NCI-H510A (cell line): ENCODE results near the gene ICE1.
"Not testable (repeated sequence)": the region's sequence is repeated elsewhere in the genome, so short reads cannot be mapped to it uniquely, and the experiment has no call there.

Source experiments
- DNase-seq: peaks from one replicate; lab custom pipeline; 2025; lab: John Stamatoyannopoulos, UW

Gene ICE1, protein sequence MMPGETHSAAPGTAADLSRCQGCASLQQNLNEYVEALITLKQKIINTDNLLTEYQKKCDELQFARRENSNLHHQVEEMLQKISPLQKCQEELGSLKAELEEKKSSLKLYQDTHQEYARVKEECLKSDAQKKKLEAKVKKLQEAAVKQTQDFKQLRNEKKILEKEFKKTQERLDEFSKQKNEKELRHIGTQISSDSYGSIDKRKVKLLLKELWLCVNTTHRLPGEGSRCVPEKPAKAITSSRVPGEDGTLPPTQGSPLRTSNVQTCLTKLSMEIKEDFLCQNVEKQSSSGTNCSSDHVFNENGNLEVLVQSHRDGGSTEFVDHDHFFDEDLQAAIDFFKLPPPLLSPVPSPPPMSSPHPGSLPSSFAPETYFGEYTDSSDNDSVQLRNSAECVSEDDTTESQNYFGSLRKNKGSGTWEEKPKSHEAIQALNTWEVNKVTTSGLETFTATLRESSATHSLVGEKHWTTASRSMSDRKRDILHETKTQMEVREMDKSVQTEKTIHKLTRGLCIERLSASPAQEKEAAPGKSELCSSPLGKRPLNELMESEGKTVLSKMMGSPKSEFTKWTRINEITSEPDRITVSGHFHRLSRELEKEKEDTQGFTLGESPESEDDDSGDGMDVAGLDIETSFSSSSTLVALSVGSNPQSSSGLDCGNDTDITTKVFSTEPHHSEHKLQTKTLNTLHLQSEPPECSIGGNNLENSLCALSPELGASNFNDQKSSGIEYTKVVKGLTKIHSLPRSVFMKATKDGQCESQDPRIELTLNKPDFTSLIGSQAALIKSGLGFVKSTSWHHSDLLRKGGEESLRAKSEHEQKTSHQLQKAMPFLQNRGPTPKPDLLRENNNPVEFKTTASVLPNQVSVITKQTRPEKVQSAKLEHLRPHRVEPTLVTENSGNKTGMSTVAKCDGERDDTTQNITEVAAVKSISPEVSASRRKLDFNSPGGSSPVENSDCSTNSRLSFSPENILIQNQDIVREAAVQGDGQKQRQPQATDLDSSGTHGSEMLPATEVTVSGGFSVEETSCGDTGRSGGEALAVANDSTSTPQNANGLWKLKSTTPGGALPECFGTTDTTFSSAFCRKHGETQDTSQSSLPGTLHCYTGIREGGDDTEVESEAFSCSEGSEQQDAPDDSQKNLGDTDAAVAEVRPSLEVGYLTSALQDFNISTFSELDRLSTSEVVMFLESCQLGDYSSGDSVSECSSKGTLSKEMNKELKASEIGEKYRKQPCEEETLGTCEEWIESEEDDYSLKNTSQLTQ (N-terminal part only)

DNA sequence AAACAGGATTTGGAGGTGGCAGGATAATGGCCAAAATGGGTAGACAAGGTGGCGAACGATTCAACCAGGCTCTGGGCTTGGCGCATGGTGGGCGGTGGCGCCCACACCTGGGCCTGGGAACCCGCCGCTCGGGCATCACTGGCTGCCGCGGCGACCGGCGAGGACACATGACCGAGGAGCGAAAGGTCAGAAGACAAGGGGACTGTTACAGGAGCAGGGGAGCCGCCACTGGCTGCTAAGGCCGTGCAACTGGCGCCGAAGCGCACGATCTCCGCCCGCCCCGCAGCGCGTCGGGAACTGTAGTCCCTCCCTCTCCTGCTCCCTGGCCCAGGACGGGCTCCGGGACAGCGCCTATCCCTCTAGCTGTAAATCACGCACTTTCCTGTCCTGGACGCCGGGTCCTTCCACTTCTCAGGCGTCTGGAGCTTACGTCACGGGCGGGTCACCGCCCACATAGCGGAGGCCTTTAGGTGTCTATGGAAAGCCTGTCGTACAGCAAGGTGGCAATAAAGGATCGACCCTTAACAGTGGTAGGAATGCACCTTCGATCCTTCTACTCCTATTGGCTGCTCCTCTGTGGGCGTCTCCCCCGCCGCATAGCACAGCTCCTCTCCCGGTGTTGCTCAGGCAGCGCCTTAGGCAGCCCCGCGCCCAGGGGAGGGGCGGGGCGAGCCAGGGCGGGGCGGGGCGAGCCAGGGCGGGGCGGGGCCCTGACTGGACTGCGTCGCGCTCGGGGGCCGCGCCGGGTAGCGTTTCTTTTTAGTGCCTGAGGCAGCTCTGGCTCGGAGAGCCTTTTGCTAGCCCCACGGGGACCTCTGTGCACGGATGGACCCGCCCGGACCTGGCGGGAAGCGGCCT, at the start of gene ICE1:
ICE1 (plus strand) TSS at position 717 of the 858 bp plus-strand sequence. CDS start 239 bp downstream, outside the sequence.
- DNase-seq: peak; percentile 94

DNA sequence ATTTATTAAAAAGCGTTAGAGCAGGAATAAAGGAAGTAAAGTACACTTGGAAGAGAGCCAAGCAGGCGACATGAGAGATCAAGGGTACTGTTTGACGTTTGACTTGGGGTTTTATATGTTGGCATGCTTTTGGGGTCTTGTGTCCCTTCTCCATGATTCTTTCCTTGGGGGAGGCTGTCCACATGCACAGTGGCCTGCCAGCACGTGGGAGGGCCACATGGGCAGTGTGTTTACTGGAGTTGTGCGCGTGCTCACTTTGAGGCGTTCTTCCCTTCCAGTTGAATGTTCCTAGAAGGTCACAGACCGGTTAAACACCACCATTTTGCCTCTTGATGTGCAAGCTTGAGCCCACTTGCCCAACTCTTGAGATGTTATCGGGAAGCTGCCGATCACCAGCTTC, 49.5 kb upstream of the ICE1 start:
- no peak for DNase-seq

DNA sequence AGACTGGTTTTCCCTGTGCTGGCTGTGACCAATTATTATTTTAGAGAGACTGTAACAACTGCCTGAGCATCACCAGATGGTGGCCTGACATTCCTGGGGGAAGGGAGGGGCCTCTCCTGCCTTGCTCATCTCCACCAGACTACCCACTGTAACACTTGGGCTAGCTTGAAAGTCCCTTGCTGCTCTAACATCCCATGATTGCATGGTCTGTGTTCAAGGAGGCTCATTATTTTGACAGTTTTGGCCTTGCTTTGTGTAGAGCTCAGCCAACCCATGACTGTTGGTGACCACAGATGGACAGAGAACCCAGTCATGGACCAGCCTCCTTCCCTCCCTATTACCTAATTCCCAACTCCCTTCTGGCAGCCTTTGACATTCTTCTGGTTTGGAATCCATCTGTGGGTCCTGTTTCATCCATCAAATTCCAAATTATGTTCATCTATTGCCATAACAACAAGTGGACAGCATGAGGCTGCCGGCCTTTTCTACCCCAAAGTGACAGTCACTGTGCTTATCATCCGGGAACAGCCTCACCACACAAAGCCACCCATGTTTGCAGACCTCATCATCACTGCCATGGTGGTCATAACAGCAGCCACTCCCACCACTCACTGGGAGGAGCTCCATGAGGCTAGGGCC, 49.0 kb upstream of the ICE1 start:
- no peak for DNase-seq

DNA sequence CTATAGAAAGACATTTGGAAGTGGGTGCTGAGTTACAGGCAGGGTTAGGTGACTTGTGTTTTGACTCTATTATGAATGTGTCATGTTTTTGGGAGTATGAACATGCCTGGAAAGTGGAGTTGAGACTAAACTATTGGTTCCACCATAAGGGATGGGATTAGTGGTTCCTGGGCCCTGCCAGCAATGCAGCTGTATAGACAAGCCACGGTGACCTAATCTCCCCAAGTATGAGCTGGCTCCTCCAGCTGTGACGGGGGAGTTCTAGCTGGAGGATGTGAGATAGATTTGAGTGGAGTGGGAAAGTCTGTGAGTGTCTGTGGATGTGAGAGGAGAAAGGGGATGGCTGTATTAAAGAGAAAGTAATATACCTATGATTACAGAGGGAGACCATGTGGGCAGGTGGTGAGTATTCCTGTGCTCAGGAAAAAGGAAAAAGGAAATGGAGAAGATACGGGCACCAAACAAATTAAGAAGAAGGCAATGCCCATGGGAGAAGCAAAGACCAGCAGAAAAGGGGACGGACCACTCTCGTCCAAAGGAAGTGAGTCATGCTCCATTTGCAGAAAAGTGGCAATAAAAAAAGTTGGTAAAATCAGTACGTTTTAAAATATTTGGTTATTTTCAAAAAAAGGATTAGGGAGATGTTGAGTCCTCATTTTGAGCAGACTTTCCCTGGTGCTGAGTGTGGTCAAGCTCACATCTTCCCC, 48.3 kb upstream of the ICE1 start:
- DNase-seq: no peak

DNA sequence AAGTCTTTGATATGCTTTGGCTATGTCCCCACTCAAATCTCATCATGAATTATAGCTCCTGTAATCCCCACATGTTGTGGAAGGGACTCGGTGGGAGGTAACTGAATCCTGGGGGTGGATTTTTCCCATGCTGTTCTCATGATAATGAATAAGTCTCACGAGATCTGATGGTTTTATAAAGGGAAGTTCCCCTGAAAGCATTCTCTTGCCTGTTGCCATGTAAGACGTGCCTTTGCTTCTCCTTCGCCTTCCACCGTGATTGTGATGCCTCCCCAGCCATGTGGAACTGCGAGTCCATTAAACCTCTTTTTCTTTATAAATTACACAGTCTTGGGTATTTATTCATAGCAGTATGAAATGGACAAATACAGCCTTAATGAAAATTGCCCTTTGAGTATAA, 44.7 kb upstream of the ICE1 start:
- DNase-seq: no peak

DNA sequence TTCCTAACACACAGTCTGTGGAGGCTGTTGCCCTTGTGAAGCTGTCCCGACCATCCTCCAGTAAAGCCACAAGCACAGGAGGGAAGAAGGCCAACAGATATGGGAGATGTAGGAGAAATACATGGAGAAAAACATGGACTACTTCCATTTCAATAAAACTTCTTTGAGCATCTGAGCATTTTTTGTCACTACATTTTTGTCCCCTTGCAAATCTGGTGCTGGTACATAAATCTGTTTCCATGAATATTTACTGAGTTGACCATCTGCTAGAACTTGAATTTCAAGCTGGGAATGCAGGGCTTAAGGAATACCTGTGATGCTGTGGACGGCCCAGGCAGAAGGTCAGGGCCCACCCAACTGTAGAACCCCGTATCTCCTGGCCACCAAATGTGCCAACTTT, 43.9 kb upstream of the ICE1 start:
- DNase-seq: no peak

DNA sequence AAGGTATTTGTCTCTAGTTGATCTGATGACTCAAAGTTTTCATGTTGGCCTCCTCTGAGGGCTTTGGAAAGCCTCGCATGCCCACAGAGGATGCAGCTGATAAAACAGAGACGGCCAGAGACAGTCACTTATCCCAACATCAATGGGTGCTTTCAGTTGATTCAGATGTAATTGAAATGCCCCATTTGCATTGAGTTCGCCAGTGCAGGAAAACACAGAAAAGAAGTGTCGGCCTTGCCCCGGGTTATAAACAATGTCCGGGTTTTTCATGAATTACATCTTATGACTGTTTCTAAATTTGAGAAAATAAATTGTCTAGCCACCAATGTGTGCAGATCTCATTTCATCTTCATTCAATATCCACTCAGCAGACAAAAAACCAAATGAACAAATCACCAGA, 42.2 kb upstream of the ICE1 start:
- DNase-seq: no peak

DNA sequence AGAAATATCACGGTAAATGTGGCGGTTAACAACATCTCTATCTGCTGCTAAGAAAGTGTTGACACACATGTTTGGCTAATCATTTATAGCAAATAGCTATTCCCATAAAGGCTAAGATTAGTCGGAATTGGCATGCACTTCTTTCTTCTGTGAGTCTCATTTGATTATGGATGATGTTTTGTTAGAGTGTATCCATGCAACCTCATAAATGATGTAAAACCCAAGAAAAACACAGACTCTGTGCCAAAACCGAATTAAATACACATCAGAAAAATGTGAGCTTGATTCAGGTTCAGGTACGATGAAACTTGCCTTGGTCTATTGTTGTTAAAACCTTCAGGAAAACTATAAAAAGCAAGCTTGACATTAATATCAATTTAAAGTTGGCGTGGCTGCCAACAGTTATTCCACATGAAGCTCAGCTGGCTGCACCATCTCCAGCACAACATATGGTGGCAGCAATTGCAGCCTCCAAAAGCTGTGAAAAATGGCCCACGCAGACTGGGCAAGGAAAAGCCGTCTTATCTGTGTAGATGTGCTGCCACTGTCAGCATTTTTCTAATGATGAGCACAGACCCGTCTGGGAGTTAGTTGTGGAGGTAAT, 41.1 kb upstream of the ICE1 start:
- no peak for DNase-seq

DNA sequence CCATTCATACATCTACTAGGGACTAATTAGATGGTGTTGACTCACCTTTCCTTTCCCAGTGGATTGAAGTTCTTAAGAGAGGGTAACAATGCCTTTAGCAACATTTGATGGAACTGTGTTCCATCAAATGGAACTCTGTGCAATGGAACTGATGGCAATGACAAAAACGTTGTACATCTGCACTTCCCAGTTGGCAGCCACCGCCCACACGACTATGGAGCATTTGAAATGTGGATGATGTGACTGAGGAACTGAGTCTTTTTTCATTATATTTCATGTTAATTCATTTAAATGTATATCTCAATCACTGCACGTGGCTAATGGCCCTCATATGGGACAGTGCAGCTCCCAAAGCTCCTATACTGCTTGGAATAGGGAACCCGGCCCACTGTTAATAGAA, 39.0 kb upstream of the ICE1 start:
- DNase-seq: no peak

DNA sequence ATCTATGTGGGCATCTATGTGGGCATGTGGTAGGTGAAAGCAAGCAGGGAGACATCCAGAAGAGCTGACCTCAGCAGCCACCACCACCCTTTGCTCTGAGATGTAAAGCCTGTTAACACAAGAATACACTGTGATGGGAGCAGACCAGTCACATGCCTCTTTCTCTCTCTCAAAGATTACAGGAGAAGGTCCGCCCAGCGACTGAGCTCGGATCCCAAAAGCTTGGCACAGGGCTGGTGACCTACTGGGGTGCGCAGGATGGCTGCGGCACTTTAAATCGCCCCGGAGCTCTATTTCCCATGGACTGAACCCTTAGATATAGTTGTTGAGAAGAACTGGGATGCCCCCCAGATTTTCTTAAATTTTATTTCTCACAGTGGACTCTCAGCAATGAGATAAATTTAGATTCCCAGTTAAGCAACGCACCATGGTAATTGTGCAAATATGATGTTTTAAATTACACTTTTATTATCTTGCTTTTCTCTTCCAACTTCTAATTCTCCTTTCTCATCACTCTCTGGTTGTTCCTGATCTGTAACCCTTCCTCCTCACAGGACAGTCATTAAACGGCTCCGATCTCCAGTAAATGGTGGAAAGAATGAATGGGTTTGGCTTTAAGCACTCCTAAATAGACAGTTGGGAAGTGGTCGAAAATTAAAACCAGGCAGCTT, 37.7 kb upstream of the ICE1 start:
- DNase-seq: no peak

DNA sequence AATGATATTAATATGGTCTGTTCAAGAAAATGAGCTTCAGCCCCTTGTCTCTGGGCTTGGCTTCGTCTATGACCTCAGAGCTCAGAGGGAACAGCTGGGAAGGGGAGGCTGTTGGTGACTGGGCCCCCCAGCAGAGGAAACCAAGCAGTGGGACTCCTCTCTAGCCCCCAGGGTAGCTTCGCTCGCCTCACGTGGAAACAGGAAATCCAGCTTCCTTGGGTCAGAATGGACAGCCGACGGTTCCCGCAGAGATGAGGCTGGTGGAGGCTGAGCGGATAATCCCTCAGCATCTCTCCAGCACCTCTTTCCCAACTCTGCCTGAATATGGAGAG, 37.2 kb upstream of the ICE1 start:
- no peak for DNase-seq

DNA sequence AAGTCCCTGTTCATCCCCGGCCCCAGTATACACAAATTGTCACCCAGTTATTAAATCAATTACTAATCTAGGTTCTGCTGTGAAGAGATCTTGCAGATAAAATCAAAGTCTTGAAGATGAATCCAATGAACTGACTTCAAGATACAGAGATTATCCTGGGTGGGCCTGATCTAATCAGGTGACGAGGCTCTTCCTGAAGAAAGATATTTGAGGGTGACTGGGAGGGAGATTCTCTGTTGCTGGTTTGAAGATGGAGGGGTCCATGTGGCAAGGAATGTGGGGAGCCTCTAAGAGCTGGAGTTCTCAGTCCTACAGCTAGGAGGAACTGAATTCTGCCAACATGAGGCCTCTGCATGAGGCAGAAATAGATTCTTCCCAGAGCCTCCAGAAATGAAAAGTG, 36.1 kb upstream of the ICE1 start:
- no peak for DNase-seq

DNA sequence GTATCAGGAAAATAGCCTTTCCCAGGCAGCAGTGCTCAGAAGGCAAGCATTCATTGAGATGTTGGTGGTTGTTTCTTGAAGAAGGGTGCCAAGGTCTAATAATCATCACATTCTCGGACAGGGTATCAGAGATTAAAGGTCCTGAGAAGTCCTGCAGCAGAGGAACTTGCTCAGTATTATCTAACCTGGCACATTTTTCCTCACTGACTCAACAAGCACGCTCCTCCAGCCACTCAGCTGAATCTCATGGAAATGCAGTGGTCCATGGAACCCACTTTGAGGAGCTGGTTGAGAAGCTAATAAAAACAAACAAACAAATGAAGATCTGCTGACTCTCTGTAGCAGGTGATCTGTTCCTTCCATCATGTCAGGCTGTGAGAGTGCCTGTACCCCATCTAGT, 35.3 kb upstream of the ICE1 start:
- no peak for DNase-seq

DNA sequence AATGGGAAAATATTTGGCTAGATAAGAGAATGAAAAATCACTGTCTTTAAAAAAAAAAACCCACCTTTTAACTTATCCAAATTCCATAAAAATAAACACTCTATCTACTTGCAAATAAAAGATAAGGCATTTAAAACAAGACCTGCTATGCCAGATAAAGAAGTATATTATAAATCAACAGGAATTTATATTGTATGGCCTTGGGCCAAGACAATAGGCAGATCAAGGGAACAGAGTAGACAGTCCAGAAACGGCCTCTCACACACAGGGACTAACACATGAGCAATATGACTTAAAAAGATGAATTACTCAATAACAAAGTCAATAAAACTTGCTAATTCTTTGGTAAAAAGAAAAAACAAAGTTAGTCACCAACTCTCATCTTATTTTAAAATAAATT, 34.7 kb upstream of the ICE1 start:
- no peak for DNase-seq

DNA sequence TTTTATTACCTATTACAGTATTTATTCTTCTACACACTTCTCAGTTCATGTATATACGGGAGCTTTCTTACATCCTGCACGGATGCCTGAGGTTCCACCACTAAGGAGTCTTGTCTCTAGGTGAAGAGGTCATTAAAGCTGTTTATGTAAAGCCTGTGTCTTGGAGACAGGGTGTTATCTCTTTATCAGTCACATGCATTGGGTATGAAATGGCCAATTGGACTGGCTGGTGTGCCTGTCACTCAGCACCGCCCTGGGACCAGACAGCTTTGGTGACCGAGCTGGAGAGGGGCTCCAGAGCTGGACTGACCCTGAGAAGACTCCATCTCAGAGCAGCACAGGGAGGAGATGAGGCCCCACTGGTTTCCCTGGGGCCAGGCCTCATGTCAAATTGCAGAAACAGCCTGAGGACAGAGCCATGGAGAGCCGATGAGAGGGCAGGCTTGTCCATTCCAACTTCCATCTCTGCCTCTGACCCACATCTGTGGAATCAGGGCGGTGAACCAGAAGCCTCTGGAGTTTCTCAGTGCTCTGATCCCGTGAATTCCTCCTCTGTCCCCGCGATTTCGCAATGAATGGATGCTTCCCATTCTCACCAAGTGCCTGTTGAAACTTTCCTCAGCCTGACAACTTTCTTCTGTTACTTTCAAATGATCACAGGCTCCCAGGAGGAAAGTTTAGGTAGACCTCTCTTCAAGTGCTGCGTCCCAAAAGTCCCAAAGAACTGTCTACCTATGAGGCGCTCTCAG, 32.2 kb upstream of the ICE1 start:
- DNase-seq: not testable (repeated sequence)

DNA sequence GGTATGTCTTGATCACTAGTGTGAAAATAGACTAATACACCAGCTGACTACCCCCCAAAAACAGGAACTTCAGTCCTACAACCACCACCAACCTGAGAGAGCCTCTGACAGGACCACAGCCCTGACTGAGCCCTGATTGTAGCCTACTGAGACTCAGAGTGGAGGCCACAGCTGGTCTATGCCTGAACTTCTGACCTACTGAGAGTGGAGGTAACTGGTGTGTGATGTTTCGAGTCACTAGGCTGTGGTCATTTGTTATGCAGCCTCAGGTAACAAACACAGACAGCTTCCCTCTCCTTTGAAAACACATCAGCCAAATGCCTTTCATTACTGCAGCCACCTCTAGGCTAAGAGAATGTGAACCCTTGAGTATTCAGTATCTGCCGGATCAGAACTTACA, 30.0 kb upstream of the ICE1 start:
- not testable (repeated sequence) for DNase-seq

DNA sequence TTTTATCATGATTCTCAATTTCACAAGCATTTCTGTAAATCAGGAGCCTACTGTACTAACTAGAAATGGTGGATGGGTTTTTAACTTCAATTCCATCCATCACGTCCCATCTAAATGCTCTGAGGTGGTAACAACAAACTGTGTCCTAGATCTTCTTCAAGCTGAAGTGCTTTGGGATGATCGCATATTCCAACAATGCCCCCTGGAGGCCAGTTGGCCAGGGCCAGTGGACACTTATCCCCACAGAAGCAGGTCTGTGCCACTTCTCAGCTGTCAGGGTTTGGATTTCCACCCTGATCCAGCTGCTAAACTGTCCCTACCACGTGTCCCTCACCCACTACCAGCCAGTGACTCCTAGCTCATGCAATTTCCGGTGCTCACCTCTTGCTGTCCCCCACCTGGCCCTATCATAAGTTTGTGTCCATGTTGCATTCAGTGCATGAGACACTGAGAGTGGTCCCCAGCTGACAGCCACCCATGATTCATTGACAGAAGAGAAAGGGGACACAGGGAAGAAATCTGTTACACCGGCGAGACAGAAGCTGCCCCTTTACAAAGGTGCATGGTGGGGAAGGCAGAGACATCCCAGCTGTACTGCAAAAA, 28.0 kb upstream of the ICE1 start:
- DNase-seq: not testable (repeated sequence)

DNA sequence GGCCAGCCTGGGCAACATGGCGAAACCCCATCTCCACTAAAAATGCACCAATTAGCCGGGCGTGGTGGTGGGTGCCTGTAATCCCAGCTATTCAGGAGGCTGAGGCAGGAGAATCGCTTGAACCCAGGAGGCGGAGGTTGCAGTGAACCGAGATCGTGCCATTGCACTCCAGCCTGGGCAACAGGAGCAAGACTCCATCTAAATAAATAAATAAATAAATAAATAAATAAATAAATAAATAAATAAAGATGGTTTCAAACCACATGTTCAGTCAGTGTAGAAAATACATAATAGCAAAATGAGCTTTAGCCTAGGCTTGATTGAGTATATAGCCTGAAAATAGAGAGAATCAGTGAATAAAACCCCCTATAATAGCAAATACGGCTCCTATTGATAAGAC, 27.4 kb upstream of the ICE1 start:
- DNase-seq: not testable (repeated sequence)
